ENCODE data around the gene KRT5. TPM values are rescaled to one million over a fixed set of nuclear protein-coding genes. Genes with fewer than 3 reads are reported as not detected.

KRT5 gene
- total RNA-seq, 1 experiment from 2014 or later: 89.7 TPM

DNA sequence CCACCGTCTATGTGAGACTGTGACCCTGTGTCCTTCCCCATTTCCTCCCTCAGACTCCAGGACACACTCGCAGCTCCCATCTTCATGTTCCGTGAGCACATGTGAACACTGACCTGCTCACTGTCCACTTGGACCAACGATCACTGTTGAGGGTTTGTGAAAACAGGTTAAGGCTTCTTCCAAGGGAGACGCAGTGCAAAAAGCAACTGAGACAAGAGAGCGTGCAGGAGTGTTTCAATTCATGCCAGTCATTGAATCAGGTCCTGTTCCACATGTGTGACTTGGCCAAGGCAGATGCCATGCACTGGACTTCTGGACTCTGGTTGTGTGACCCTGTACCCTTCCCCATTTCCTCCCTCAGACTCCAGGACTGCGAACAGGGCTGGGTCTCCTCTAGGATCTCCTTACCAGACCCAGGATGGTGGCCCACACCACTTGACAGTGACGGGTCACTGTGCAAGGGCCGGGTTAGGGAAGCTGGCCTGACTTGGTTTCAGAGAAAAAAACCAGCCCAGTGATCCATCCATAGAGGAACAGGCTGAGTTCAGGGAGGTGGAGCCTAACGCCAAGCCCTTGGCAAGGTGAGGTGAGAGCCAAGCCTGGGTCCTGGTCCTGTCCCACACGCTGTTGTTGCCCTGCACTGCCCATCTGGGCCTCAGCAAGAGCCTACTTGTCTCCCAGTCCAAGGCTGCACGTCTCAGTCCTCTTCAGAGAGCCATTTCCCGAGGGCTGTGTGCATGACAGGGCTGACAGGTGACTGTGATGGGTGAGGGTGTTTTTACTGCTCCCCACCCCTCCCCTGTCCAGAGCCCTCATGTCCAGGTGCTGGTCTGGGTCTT lies 5.7 kb upstream of the KRT5 start:
- H3K9me2 ChIP-seq (ENCODE audit: insufficient read depth): no peaks in the 10 kb centered on the region
- peaks cover 49% of the 10 kb centered on the region for H3K4me1 ChIP-seq (replicated peaks; ENCODE audit: insufficient read depth)
- H3K27ac ChIP-seq: no peak overlapping the region
- no peak overlapping the region for H2AFZ ChIP-seq
- POLR2A ChIA-PET (ENCODE audit: unreplicated experiment): no interaction called here
- no peaks in the 10 kb centered on the region for H4K20me1 ChIP-seq (ENCODE audit: insufficient read depth)
- TF ChIP-seq, protein P1, sequence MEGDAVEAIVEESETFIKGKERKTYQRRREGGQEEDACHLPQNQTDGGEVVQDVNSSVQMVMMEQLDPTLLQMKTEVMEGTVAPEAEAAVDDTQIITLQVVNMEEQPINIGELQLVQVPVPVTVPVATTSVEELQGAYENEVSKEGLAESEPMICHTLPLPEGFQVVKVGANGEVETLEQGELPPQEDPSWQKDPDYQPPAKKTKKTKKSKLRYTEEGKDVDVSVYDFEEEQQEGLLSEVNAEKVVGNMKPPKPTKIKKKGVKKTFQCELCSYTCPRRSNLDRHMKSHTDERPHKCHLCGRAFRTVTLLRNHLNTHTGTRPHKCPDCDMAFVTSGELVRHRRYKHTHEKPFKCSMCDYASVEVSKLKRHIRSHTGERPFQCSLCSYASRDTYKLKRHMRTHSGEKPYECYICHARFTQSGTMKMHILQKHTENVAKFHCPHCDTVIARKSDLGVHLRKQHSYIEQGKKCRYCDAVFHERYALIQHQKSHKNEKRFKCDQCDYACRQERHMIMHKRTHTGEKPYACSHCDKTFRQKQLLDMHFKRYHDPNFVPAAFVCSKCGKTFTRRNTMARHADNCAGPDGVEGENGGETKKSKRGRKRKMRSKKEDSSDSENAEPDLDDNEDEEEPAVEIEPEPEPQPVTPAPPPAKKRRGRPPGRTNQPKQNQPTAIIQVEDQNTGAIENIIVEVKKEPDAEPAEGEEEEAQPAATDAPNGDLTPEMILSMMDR (conservative IDR thresholded peaks at IDR 0.05): no peak
- TF ChIP-seq EZH2 (IDR thresholded peaks at IDR 0.05; ENCODE audit: low read depth): no peak
- CTCF ChIA-PET: no interaction called here
- no peaks in the 10 kb centered on the region for H3K79me2 ChIP-seq (ENCODE audit: low read depth)
- no peak for DNase-seq
- H3K4me3 ChIP-seq: no peak overlapping the region
- H3K4me2 ChIP-seq: peak overlapping the region; percentile 9; the same call in 1 of the 2 replicates
- no peaks in the 10 kb centered on the region for H3K36me3 ChIP-seq (ENCODE audit: low read depth)
- no TSS peak for BruUV-seq (replicated peaks)
- H3K9me3 ChIP-seq (ENCODE audit: insufficient read depth, low read depth): no peaks in the 10 kb centered on the region
- intact Hi-C loops (cut with micrococcal nuclease; ENCODE audit: unreplicated experiment): loop anchor here (10.0 kb wide), 1 partner anchor 449 kb away; no protein-coding TSS in a partner anchor
- no peaks in the 10 kb centered on the region for H3K27me3 ChIP-seq (ENCODE audit: insufficient read depth, low read depth)
- H3F3A ChIP-seq (ENCODE audit: insufficient read depth, low read depth): peaks cover 22% of the 10 kb centered on the region

DNA sequence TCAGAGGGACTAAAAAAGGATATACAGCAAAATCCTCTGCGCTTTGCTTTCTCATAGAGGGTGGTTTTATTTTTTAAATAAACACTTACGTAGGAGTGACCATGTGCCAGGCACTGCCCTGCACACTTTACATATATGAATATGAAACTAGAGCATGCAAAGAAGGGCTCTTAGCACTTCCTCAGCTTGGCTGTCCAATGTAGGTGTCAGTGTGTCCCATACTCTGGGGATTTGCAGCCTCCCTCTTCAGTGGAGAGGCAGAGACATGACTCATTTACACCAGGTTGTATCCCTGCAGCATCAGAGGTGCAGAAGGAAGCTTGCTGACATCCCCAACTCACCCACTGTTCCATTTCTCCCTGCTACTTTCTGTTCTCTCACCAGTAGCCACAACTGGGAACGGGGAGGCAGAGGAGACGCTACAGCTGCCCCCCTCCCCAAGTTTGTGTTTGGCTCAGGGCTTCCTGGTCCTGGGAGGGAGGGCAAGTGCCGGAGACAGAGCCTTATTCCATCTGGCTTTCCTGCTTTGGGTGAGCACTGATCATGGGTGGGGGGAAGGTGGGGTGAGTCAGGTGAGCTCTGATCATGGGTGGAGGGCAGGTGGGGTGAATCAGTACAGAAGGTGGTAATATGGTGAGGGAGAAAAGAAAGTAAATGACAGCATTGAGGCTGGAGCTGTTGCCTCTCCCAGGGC lies 4.9 kb upstream of the KRT5 start:
- TF ChIP-seq, protein P1 (conservative IDR thresholded peaks at IDR 0.05): no peak
- TF ChIP-seq EZH2 (IDR thresholded peaks at IDR 0.05; ENCODE audit: low read depth): no peak
- BruUV-seq (replicated peaks): no TSS peak
- intact Hi-C loops (cut with micrococcal nuclease; ENCODE audit: unreplicated experiment): loop anchor here (5.0 to 10.0 kb wide), 3 partner anchors 128 to 450 kb away; no protein-coding TSS in a partner anchor
- Histone ChIP-seq H3K4me2 (peak overlapping the region; percentile 9), H3K4me1 (replicated peaks; ENCODE audit: insufficient read depth) (peaks cover 57% of the 10 kb centered on the region), H3K36me3 (ENCODE audit: low read depth) (no peaks in the 10 kb centered on the region), H3K27ac (no peak overlapping the region), H4K20me1 (ENCODE audit: insufficient read depth) (no peaks in the 10 kb centered on the region), H3K27me3 (ENCODE audit: insufficient read depth, low read depth) (no peaks in the 10 kb centered on the region), H3K79me2 (ENCODE audit: low read depth) (no peaks in the 10 kb centered on the region), H3K4me3 (no peak overlapping the region), H3K9me2 (ENCODE audit: insufficient read depth) (no peaks in the 10 kb centered on the region), H3F3A (ENCODE audit: insufficient read depth, low read depth) (peaks cover 26% of the 10 kb centered on the region), H2AFZ (no peak overlapping the region), H3K9me3 (ENCODE audit: insufficient read depth, low read depth) (no peaks in the 10 kb centered on the region)
- DNase-seq: peak in 1 of 2 experiments; percentile 50
- CTCF ChIA-PET: interaction anchor here (0.6 to 1.3 kb wide), 2 partner anchors 15 to 57 kb away, joined by 3 to 4 read pairs; no protein-coding TSS in a partner anchor
- POLR2A ChIA-PET (ENCODE audit: unreplicated experiment): interaction anchor here (0.6 to 0.7 kb wide), 2 partner anchors 123 to 559 kb away, joined by 3 to 5 read pairs; no protein-coding TSS in a partner anchor

DNA sequence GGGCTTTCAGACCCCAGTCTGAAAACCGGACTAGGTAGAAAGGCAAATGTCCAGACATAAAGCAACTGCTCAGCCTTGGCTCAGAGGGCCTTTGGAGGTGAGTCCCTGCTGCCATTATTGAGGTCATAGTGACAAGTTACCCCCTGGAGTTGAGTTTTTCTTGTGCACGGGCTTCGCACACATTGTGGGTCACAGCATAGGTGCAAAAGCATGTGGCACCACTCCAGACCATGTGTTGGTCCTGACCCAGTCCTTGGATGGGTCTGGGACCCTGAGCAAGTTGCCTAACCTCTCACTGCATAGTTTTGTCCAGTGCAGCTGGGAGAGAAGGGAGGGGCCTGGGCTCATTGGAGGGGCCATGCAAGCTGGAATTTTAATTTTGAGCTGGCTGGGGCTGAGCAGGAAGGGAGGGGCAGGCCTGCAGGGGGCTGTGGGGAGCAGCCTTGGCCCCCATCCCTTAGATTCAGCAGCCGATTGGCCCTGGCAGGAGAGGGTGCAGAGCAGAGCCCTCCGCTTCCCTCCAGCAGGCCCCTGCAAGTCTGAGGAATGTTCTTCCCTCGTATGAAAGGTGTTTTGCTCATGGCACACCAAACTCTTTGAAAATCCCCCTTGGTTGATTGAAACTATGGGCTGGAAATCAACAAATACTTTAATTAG lies 4.2 kb upstream of the KRT5 start:
- no TSS peak for BruUV-seq (replicated peaks)
- H3K36me3 ChIP-seq (ENCODE audit: low read depth): no peaks in the 10 kb centered on the region

More for the DNA sequence above, 4.2 kb upstream of the KRT5 start:
- Histone ChIP-seq H3K79me2 (ENCODE audit: low read depth) (no peaks in the 10 kb centered on the region), H3K27ac (0 out of 2 replicates have a peak overlapping the region, but pooled peaks have one; percentile 4), H3K4me3 (no peak overlapping the region), H2AFZ (no peak overlapping the region), H3K27me3 (ENCODE audit: insufficient read depth, low read depth) (no peaks in the 10 kb centered on the region), H3K4me2 (peak overlapping the region; percentile 79), H3K4me1 (replicated peaks; ENCODE audit: insufficient read depth) (peaks cover 64% of the 10 kb centered on the region), H3K9me3 (ENCODE audit: insufficient read depth, low read depth) (no peaks in the 10 kb centered on the region), H3F3A (ENCODE audit: insufficient read depth, low read depth) (peaks cover 26% of the 10 kb centered on the region), H3K9me2 (ENCODE audit: insufficient read depth) (no peaks in the 10 kb centered on the region), H4K20me1 (ENCODE audit: insufficient read depth) (no peaks in the 10 kb centered on the region)
- CTCF ChIA-PET: interaction anchor here (0.6 to 1.3 kb wide), 3 partner anchors 14 to 83 kb away, joined by 3 to 4 read pairs (median 3); no protein-coding TSS in a partner anchor
- TF ChIP-seq, protein P1 (conservative IDR thresholded peaks at IDR 0.05): no peak
- TF ChIP-seq EZH2 (IDR thresholded peaks at IDR 0.05; ENCODE audit: low read depth): no peak
- intact Hi-C loops (cut with micrococcal nuclease; ENCODE audit: unreplicated experiment): loop anchor here (5.0 to 10.0 kb wide), 3 partner anchors 127 to 450 kb away; no protein-coding TSS in a partner anchor
- DNase-seq: no peak
- POLR2A ChIA-PET (ENCODE audit: unreplicated experiment): interaction anchor here (0.5 to 0.6 kb wide), 3 partner anchors 30 to 376 kb away, joined by 3 to 8 read pairs (median 4); no protein-coding TSS in a partner anchor

Data from PC-9 (cell line).